Measurements from ENCODE around the gene MAML2.

Gene MAML2

DNA sequence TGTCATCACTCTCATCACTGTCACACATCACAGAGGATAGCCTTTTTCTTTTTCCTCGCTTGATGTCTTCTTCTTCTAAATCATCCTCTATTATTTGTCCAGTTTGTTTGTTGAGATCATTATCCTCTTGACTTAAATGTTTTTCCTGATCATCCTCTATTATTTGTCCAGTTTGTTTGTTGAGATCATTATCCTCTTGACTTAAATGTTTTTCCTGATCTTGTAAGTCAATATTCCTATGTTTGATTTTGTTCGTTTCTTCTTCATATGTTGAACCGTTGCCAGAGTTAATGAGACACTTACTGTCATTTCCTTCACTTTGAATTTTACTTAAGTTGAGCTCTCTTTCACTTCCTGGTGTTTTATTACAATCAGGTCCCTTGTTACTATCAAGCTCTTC is 41.2 kb upstream of the MAML2 start:
- TF ChIP-seq, protein P1, sequence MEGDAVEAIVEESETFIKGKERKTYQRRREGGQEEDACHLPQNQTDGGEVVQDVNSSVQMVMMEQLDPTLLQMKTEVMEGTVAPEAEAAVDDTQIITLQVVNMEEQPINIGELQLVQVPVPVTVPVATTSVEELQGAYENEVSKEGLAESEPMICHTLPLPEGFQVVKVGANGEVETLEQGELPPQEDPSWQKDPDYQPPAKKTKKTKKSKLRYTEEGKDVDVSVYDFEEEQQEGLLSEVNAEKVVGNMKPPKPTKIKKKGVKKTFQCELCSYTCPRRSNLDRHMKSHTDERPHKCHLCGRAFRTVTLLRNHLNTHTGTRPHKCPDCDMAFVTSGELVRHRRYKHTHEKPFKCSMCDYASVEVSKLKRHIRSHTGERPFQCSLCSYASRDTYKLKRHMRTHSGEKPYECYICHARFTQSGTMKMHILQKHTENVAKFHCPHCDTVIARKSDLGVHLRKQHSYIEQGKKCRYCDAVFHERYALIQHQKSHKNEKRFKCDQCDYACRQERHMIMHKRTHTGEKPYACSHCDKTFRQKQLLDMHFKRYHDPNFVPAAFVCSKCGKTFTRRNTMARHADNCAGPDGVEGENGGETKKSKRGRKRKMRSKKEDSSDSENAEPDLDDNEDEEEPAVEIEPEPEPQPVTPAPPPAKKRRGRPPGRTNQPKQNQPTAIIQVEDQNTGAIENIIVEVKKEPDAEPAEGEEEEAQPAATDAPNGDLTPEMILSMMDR (conservative IDR thresholded peaks at IDR 0.05) = no peak
- no peak overlapping the region for H3K27ac ChIP-seq

DNA sequence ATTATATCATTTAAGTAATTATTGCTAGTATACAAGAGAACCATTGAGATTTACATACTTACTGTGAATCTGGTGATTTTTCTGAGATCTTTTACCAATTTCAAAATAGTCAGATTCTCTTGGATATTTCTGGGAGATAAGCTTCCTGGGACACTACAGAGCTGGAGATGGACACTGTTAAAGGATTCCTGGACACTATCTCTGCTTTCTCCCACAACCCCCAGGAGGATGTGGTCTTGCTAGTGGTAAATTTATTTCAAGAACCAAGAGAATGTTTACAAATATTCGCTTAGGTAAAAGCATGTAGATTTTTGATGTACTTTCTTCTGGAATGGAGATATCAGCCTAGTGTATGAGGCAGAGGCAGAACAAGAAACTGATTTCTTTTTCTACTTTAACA is 33.8 kb upstream of the MAML2 start:
- no peak overlapping the region for H3K27ac ChIP-seq
- TF ChIP-seq, protein P1 (conservative IDR thresholded peaks at IDR 0.05) = no peak

DNA sequence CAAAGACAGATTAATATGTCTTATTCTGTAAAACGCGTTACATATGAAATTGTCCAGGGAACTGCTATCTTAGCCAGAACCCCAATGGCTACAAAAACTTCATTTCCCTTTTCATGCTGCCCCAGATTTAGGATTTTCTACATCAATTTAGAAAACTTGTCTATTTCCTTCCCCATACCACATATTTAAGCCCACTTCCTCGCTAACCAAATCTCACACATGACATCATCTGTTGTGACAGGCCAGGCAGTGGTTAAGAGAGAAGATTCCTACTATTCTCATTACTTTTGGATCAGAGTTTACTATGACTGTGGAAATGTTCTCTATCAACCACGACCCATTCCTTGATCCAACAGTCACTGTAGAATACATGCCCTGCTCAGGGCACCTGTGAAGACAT is 30.8 kb upstream of the MAML2 start:
- H3K27ac ChIP-seq = no peak overlapping the region
- TF ChIP-seq, protein P1 (conservative IDR thresholded peaks at IDR 0.05) = no peak

DNA sequence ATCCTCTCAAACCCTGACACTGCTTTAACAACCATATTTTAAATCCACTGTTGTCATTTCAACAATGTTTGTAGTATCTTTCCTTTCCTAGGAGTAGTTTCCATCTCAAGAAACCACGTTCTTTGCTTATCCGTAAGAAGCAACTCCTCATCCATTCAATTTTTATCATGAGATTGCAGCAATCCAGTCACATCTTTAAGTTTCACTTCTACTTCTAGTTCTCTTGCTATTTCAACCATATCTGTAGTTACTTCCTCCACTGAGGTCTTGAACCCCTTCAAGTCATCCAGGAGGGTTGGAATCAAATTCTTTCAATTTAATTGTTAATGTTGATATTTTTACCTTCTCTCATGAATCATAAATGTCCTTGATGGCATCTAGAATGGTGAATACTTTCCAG is 24.3 kb upstream of the MAML2 start:
- TF ChIP-seq, protein P1 (conservative IDR thresholded peaks at IDR 0.05) = no peak
- H3K27ac ChIP-seq = no peak overlapping the region

DNA sequence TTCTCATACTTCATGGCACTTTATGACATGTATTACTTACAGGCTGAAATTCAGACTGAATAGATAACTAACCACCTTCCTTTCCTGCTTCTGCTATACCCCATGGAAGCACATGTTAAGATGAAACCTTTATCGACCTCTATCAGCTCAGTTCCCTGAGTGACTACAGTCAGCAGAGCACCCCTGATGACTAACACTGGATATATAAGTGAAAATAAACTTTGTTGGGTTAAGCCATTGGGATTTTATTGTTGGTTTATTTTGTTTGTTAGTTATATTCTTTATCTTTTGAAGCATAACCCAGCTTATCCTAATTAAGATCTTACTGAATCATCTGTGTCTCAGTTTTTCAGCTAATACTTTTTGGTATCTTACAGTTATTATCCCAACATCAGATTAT is 23.0 kb upstream of the MAML2 start:
- TF ChIP-seq, protein P1 (conservative IDR thresholded peaks at IDR 0.05) = no peak
- H3K27ac ChIP-seq = peak overlapping the region; percentile 20; the same call in 1 of the 2 replicates

DNA sequence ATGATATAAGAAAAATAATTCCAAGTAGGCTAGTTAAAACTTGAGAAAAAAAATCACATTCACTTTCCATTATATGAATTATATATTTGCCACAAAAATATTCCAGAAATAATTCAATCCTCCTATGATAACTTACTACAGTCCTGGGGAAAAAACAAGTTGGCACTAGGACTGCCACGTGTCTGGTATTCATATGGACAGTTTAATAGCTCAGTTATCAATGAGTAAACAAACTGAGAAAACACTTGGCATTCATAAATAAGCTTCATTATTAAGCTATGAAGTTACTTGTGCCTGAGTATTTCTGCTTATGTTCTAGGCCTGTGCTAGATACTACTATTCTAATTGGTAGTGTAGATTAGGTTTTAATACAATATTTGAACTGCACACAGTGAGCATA is 22.5 kb upstream of the MAML2 start:
- peak overlapping the region; percentile 20; the same call in 1 of the 2 replicates for H3K27ac ChIP-seq
- TF ChIP-seq, protein P1 (conservative IDR thresholded peaks at IDR 0.05) = no peak

DNA sequence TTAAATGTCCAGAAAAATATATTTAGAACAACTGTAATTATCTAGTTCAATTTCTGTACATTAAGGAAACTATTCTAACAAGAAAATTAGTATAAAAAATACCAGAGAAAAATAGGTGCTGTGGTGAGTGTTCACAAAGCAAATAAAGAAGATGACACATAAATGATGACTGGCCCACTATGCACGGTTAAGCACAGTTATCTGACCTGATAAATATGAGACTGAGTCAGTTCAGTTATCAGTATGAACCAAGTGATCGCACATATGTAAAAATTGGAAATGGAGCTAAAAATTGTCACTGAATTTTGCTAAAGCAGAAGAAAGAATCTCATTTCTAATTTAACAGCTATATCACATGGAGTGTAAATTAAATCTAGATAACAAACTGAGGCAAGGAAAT is 18.8 kb upstream of the MAML2 start:
- TF ChIP-seq, protein P1 (conservative IDR thresholded peaks at IDR 0.05) = no peak

DNA sequence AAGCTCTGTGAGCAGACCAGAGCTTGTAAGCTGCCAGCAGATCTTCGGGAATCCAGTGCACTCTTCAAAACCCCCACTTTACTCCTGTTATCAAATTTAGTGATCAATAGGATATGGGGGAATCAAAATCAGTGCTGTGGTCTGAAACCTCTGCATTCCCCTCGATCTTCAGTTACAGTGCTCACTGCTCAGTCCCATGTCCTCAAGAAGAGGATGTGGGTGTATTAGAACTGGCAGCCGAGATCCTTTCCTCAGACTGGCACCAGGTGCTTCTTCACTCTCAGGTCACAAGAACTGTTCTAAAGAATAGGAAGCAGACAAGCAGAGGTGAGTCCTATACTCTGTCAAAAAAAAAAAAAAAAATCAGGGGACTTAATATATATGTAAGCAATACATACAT is 15.3 kb upstream of the MAML2 start:
- H3K27ac ChIP-seq = no peak overlapping the region
- TF ChIP-seq, protein P1 (conservative IDR thresholded peaks at IDR 0.05) = no peak

More for the DNA sequence above, 18.8 kb upstream of the MAML2 start:
- no peak overlapping the region for H3K27ac ChIP-seq
